HFF-Myc (cell line): ENCODE measurements around the gene CD101.
"Not testable (repeated sequence)": the region's sequence is repeated elsewhere in the genome, so short reads cannot be mapped to it uniquely, and the experiment has no call there.

Experiments
- DNase-seq: peaks from one replicate; pipeline ENCODE4 v3.0.0-alpha.2; 2011; ENCODE audit warnings: low read depth; ENCODE audit errors: extremely low read depth
- H3K4me3 ChIP-seq: replicated peaks from 2 replicates; pipeline ENCODE4 v1.5.1; 2011; ENCODE audit warnings: low read depth, mild to moderate bottlenecking, control low read depth, low read length
- TF ChIP-seq, protein P1 (sequence below): IDR thresholded peaks from 2 replicates; pipeline ENCODE4 v1.5.1; 2012; ENCODE audit warnings: mild to moderate bottlenecking, low read depth, low read length, control low read depth; ENCODE audit errors: missing control alignments

The CD101 gene

DNA sequence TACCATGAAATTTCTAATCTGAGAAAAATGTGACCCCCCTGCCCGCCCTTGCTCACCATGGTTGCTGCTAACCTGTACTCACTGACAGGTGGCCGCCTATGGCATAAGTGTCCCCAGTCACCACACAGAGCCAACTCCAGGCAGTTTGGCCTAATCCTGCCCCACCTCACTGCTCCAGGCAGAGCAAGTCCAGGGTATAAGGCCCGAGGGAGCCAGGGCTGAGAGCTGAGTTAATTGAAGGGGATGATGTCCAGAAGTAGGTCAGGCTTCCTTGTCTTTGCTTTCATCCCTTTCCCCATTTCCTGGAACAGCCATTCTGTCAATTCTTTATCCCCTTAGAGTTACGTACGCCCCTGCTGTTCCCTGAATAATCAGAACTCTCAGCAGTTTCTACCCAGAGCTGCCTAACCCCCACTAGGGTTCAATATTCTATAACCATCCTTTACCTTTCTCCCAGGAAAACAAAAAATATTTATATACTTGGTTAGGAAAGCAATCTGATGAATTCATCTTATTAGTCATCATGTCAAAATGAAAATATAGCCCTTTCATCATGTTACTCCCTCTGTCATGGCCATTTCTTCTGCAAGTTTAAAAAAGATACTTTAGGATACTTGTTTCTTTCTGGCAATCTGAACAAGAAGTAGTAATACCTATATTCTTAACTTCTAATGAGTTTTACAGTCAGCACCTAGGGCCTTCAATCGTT, 29.4 kb upstream of the CD101 start:
- TF ChIP-seq, protein P1, sequence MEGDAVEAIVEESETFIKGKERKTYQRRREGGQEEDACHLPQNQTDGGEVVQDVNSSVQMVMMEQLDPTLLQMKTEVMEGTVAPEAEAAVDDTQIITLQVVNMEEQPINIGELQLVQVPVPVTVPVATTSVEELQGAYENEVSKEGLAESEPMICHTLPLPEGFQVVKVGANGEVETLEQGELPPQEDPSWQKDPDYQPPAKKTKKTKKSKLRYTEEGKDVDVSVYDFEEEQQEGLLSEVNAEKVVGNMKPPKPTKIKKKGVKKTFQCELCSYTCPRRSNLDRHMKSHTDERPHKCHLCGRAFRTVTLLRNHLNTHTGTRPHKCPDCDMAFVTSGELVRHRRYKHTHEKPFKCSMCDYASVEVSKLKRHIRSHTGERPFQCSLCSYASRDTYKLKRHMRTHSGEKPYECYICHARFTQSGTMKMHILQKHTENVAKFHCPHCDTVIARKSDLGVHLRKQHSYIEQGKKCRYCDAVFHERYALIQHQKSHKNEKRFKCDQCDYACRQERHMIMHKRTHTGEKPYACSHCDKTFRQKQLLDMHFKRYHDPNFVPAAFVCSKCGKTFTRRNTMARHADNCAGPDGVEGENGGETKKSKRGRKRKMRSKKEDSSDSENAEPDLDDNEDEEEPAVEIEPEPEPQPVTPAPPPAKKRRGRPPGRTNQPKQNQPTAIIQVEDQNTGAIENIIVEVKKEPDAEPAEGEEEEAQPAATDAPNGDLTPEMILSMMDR: no peak
- no peak for DNase-seq
- H3K4me3 ChIP-seq: no peak overlapping the region

DNA sequence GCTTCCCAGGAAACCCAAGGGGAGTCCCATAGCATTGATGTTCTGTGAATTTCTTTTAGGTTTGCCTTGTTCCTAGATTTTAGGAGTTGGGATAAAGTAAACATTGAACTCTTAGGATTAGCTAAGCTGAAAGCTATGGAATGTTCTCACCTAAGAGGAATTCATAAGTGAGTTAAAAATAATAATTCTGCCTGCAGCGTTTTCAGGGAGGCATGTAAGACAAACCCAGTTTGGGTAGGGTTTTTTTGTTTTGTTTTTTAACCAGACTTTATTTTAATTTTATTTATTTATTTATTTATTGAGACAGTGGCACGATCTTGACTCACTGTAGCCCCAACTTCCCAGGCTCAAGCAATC, 28.9 kb upstream of the CD101 start:
- H3K4me3 ChIP-seq: no peak overlapping the region
- no peak for DNase-seq
- TF ChIP-seq, protein P1: no peak

DNA sequence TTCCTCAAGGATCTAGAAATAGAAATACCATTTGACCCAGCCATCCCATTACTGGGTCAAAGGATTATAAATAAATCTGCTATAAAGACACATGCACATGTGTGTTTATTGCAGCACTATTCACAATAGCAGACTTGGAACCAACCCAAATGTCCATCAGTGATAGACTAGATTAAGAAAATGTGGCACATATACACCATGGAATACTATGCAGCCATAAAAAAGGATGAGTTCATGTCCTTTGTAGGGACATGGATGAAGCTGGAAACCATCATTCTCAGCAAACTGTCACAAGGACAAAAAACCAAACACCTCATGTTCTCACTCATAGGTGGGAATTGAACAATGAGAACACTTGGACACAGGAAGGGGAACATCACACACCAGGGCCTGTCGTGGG, 21.3 kb upstream of the CD101 start:
- H3K4me3 ChIP-seq: not testable (repeated sequence)

DNA sequence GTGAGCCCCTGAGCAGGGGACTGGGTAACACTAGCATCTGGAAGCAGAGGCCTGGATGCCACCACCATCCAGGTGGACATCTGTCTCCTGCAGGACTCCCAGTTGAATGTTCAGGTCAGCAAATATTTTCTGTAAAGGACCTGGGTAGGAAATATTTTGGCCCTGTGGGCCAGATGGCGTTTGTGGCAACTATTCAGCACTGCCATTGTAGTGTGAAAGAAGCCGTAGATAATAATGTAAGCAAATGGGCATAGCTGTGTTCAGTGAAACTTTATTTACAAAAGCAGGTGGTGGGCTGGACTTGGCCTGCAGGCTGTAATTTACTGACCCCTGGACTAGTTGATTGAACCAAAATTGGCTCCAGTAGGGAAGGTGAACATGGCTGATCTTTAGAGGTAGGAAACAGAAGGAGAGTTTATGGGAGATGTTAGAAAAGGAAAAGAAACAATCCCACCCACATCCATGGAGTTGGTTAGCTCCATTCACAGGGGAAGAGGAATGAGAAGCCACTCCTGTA, 20.0 kb upstream of the CD101 start:
- DNase-seq: no peak
- H3K4me3 ChIP-seq: no peak overlapping the region
- TF ChIP-seq, protein P1: no peak

More for the DNA sequence above, 21.3 kb upstream of the CD101 start:
- DNase-seq: not testable (repeated sequence)

DNA sequence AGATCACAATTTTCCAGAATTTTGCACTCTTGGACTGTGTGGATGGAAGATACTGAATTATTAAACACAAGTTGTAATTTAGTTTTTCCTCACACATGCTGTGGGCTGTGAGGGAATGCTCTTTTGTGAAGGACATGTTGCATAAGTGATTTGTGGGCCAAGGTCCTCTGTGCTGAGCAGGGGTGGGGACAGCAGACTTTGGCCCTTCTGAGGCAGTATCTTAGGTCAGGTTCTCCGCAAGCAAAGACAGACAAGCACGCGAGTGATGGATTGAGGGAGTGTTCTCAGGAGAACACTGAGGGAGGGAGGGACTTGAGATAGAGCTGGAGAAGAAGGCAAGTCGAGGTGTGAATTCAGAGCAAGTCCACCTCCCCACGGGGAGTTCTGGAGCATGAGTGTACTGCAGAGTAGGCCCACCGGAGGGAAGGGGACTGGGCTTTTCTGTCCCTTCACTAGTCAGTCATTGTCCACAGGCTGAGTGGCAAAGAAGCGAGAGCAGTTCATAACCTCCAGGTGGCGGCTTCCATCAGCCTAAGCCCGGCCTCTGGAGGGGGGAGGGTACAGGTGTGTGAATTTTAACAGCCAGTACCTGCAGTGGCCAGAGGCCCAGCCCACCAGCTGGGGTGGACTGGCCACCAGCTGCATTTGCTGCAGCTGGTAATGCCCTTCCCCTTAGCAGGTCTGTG, 19.1 kb upstream of the CD101 start:
- no peak for DNase-seq
- TF ChIP-seq, protein P1: no peak
- no peak overlapping the region for H3K4me3 ChIP-seq

DNA sequence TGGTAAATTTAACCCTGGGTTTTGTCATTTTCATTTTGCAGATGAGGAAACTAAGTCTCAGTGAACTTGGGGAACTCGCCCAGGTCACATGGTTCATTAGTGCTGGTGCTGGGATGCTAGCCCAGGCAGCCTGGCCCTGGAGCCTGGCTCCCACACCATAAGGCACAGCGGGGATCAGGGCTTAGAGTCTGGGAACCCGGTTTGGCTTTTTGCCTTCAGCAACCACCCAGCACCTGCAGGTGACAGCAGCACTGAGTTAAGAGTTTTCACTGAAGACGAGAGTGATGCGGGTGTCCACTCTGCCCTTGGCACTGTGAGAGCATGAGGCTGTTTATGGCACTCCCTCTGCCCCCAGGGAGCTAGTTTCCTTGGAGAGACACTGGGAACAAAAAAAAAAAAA, 18.4 kb upstream of the CD101 start:
- no peak overlapping the region for H3K4me3 ChIP-seq
- no peak for DNase-seq
- TF ChIP-seq, protein P1: no peak

DNA sequence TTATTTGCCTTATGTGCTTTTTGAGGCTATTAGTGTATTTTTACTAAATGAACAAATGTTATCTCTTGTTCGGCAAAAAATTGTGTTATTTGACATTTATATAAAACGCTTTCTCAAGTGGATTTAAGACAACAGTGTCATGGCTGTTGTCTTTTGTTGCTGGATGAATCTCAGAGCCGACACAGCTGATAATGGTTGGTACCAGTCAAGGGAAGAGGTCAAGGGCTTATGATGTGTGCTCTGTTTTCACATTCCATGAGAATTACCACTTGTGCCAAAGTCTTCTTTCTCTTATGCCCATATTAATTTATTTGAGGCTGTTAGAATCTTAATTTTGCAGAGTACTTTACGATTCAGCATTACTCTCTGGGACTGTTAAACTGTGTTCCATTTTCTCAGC, 17.9 kb upstream of the CD101 start:
- DNase-seq: no peak
- TF ChIP-seq, protein P1: no peak

More for the DNA sequence above, 17.9 kb upstream of the CD101 start:
- H3K4me3 ChIP-seq: no peak overlapping the region
